ENCODE measurements around the gene ZNF423. TPM values are rescaled to one million over a fixed set of nuclear protein-coding genes. Genes with fewer than 3 reads are reported as not detected.

ZNF423 gene
- total RNA-seq, 1 experiment from 2014 or later, result 11.1 TPM

DNA sequence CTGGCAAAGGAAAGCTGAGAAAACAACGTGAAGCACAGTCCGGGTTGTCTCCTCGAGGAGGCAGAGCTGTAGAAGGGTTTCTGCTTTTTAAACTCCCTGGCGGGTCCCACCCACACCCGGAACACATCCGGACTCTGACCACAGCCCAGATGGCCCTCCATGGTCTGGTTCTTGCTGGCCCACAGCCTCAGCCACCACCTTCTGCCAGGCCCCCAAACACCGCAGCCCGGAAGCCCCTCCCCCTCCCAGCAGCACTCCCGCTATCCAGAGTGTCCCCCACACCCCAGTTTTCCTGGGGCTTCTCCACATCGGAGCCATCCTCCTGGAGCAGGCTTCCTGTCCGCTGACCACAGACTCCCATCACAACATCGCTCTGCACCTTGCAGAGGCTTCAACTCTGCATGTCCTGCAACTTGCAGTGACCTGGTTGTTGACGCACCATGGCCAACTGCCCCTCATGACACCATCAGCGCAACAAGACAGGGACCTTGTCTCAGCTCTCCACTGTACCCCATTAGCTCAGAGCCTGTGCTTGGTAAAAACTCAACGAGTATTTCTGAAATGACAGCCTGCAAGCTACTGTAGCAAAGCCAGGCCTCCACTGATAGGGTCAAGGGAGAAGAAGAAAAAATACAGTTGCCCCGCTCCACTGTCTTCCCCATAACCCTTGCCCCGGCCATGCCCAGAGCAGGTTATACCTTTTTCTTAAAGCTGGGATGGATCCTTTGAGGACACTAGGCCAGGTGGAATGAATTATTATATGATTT, 352.5 kb downstream of the ZNF423 start:
- no peak for DNase-seq (ENCODE audit: low spot score)
- TF ChIP-seq CTCF (conservative IDR thresholded peaks at IDR 0.05; ENCODE audit: low read depth, low read length) (no peak), EZH2 (IDR thresholded peaks at IDR 0.05; ENCODE audit: borderline replicate concordance, low read depth, low read length, poor library complexity, severe bottlenecking) (no peak)

GRCh38 chr16:49502136-49502881, 353.6 kb downstream of the ZNF423 start:
- POLR2A ChIA-PET (ENCODE audit: low non-redundant PET), result no interaction called here
- no peak for TF ChIP-seq EZH2 (IDR thresholded peaks at IDR 0.05; ENCODE audit: borderline replicate concordance, low read depth, low read length, poor library complexity, severe bottlenecking)
- no peak for TF ChIP-seq CTCF (conservative IDR thresholded peaks at IDR 0.05; ENCODE audit: low read depth, low read length)
- CTCF ChIA-PET, result no interaction called here
- no TSS peak for BruUV-seq (replicated peaks)
- Histone ChIP-seq H3K27me3 (replicated peaks; ENCODE audit: insufficient read depth, low read depth, low read length, poor library complexity) (no peaks in the 10 kb centered on the region), H3K9me3 (ENCODE audit: low read depth, low read length, poor library complexity, severe bottlenecking) (no peaks in the 10 kb centered on the region), H3K4me1 (ENCODE audit: insufficient read depth, low read length, poor library complexity, severe bottlenecking) (no peaks in the 10 kb centered on the region), H3K36me3 (ENCODE audit: insufficient read depth, low read length, poor library complexity, severe bottlenecking) (no peaks in the 10 kb centered on the region), H3K4me3 (ENCODE audit: low read depth, low read length, poor library complexity, severe bottlenecking) (no peak overlapping the region), H3K27ac (ENCODE audit: low read depth, low read length, poor library complexity, severe bottlenecking) (no peak overlapping the region)
- intact Hi-C loops (cut with micrococcal nuclease; ENCODE audit: unreplicated experiment), result no loop called here
- no peak for DNase-seq (ENCODE audit: low spot score)

More for the DNA sequence above, 352.5 kb downstream of the ZNF423 start:
- no peak overlapping the region for H3K27ac ChIP-seq (ENCODE audit: low read depth, low read length, poor library complexity, severe bottlenecking)
- H3K36me3 ChIP-seq (ENCODE audit: insufficient read depth, low read length, poor library complexity, severe bottlenecking), result no peaks in the 10 kb centered on the region
- POLR2A ChIA-PET (ENCODE audit: low non-redundant PET), result no interaction called here
- no peak overlapping the region for H3K4me3 ChIP-seq (ENCODE audit: low read depth, low read length, poor library complexity, severe bottlenecking)
- CTCF ChIA-PET, result no interaction called here
- H3K27me3 ChIP-seq (replicated peaks; ENCODE audit: insufficient read depth, low read depth, low read length, poor library complexity), result no peaks in the 10 kb centered on the region
- no peaks in the 10 kb centered on the region for H3K4me1 ChIP-seq (ENCODE audit: insufficient read depth, low read length, poor library complexity, severe bottlenecking)
- no peaks in the 10 kb centered on the region for H3K9me3 ChIP-seq (ENCODE audit: low read depth, low read length, poor library complexity, severe bottlenecking)
- intact Hi-C loops (cut with micrococcal nuclease; ENCODE audit: unreplicated experiment), result no loop called here
- no TSS peak for BruUV-seq (replicated peaks)

- no peaks in the 10 kb centered on the region for H3K4me1 ChIP-seq (ENCODE audit: insufficient read depth, low read length, poor library complexity, severe bottlenecking)
- no peaks in the 10 kb centered on the region for H3K9me3 ChIP-seq (ENCODE audit: low read depth, low read length, poor library complexity, severe bottlenecking)
- no peak overlapping the region for H3K27ac ChIP-seq (ENCODE audit: low read depth, low read length, poor library complexity, severe bottlenecking)
- CTCF ChIA-PET, result no interaction called here
- H3K4me3 ChIP-seq (ENCODE audit: low read depth, low read length, poor library complexity, severe bottlenecking), result no peak overlapping the region
- TF ChIP-seq CTCF (conservative IDR thresholded peaks at IDR 0.05; ENCODE audit: low read depth, low read length), result no peak
- no peak for TF ChIP-seq EZH2 (IDR thresholded peaks at IDR 0.05; ENCODE audit: borderline replicate concordance, low read depth, low read length, poor library complexity, severe bottlenecking)
- no peaks in the 10 kb centered on the region for H3K27me3 ChIP-seq (replicated peaks; ENCODE audit: insufficient read depth, low read depth, low read length, poor library complexity)
- H3K36me3 ChIP-seq (ENCODE audit: insufficient read depth, low read length, poor library complexity, severe bottlenecking), result no peaks in the 10 kb centered on the region
- intact Hi-C loops (cut with micrococcal nuclease; ENCODE audit: unreplicated experiment), result no loop called here
- BruUV-seq (replicated peaks), result no TSS peak
- DNase-seq (ENCODE audit: low spot score), result no peak
- POLR2A ChIA-PET (ENCODE audit: low non-redundant PET), result no interaction called here
Measured at GRCh38 chr16:49499869-49500610, 355.9 kb downstream of the ZNF423 start.
